ENCODE data around the gene CCDC81. TPM values are rescaled to one million over a fixed set of nuclear protein-coding genes. Genes with fewer than 3 reads are reported as not detected.

Gene CCDC81
- total and polyA plus RNA-seq, 2 of the 13 experiments (the other 11 are each of a cell fraction or from before 2014, with no cell fraction given) = 0.15 to 0.22 TPM

DNA sequence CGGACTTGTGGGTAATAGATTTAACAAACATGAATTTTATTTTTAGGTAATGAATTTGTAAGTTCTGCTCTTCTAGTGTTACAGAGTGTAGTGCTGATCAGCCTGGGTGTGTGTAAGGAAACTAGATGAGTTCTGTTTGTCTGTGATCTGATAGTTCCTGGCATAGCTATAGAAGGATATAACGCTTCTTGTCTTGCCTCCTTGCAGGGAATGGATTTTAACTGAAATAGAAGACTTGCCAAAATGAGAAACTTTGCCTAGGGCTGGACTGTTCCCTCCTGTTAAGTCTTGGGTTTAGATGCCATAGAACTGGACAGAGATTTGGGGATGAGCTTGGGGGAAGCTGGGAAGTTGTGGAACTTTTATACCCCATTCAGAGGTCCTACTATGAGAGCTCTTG is 11.6 kb downstream of the CCDC81 start:
- TF ChIP-seq, protein P1, sequence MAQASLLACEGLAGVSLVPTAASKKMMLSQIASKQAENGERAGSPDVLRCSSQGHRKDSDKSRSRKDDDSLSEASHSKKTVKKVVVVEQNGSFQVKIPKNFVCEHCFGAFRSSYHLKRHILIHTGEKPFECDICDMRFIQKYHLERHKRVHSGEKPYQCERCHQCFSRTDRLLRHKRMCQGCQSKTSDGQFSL (CRISPR knock-in tag; IDR thresholded peaks at IDR 0.05) = no peak
- TF ChIP-seq, protein P2, sequence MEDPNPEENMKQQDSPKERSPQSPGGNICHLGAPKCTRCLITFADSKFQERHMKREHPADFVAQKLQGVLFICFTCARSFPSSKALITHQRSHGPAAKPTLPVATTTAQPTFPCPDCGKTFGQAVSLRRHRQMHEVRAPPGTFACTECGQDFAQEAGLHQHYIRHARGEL (CRISPR knock-in tag; IDR thresholded peaks at IDR 0.05) = no peak
- TF ChIP-seq ZSCAN22 (CRISPR knock-in tag; IDR thresholded peaks at IDR 0.05) (no peak), ZNF616 (CRISPR knock-in tag; IDR thresholded peaks at IDR 0.05; ENCODE audit: low read depth) (no peak), ZNF724P (CRISPR knock-in tag; IDR thresholded peaks at IDR 0.05; ENCODE audit: borderline replicate concordance) (no peak), ZNF879 (CRISPR knock-in tag; IDR thresholded peaks at IDR 0.05) (no peak), ZNF451 (CRISPR knock-in tag; IDR thresholded peaks at IDR 0.05) (no peak), HMGA1 (CRISPR knock-in tag; conservative IDR thresholded peaks at IDR 0.05) (no peak), REXO4 (CRISPR knock-in tag; IDR thresholded peaks at IDR 0.05; ENCODE audit: borderline replicate concordance) (no peak), ZMYM2 (CRISPR knock-in tag; IDR thresholded peaks at IDR 0.05) (no peak), ZFP82 (CRISPR knock-in tag; IDR thresholded peaks at IDR 0.05; ENCODE audit: borderline replicate concordance) (no peak)
- no peak for DNase-seq (ENCODE audit: low spot score)
- Histone ChIP-seq H3K27ac (ENCODE audit: extremely low read length, insufficient read depth, low read length) (no peak overlapping the region), H3K27me3 (ENCODE audit: control insufficient read depth in 1 of 2, insufficient read depth in 2 of 2, low read length in 2 of 2) (peaks cover 0 to 1% of the 10 kb centered on the region in 2 experiments; a peak in 1 of 5 replicates), H3K9ac (ENCODE audit: insufficient read depth, low read depth, low read length) (no peak overlapping the region), H3K79me2 (ENCODE audit: insufficient read depth, low read length) (no peaks in the 10 kb centered on the region), H3K4me3 (replicated peaks in 1 of 3; ENCODE audit: insufficient read depth in 1 of 3, low read depth in 2 of 3, low read length in 3 of 3) (no peak overlapping the region), H3K4me2 (ENCODE audit: low read depth, low read length) (no peak overlapping the region), H3K36me3 (replicated peaks in 1 of 2; ENCODE audit: control insufficient read depth in 1 of 2, insufficient read depth in 2 of 2, low read length in 2 of 2) (no peaks in the 10 kb centered on the region), H3K9me3 (ENCODE audit: low read length) (no peaks in the 10 kb centered on the region), H4K20me1 (ENCODE audit: insufficient read depth, low read length) (no peaks in the 10 kb centered on the region), H3K4me1 (ENCODE audit: insufficient read depth, low read length) (no peaks in the 10 kb centered on the region), H2AFZ (ENCODE audit: low read length) (no peak overlapping the region)
- no peak for ATAC-seq
- intact Hi-C loops (cut with micrococcal nuclease; ENCODE audit: unreplicated experiment) = no loop called here
- in situ Hi-C loops (cut with HindIII; ENCODE audit: extremely low pct_ligation_motif_present, low pct_unique_long_range_greater_than_20kb) = no loop called here
- ChIA-PET POLR2A (no interaction called here), CTCF (ENCODE audit: low intra/inter-chr PET ratio, low total read pairs) (no interaction called here)
- BruUV-seq (replicated peaks) = no TSS peak
- 78% methylated on average over 2 of the region's 2 CpGs for WGBS (ENCODE audit: low lambda C conversion rate)
- no peak for FAIRE-seq
